COR-L47 (cell line): ENCODE data around the gene ARHGEF16.

Experiments
- DNase-seq: peaks from one replicate; lab custom pipeline; 2025; lab: John Stamatoyannopoulos, UW

ARHGEF16 gene

DNA sequence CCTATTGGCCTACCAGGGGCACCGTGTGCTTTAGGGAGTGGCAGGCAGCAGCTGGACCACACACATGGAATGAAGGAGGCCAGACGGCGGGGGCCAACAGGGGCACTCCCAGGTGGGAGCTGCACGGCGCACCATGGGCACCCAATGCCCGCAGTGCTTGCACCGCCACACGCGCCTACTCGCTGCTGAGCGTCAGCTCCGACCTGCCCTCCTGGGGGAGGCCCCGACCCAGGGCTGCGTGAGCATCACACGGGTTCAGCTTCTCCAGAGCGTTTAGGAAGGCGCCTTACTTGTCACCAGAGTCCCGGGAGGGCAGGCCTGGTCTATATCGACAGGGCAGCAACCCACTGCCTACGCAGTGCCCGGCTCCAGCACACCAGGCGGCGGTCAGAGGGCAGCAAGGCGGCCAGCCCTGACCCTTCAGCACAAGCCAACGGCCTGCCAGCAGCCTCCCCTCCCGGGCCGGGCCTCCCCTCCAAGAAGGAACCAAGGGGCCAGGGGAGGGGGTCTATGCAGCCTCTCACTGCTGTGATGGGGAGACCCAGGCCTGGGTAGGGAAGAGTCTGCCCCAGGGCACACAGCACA is 64.9 kb downstream of the ARHGEF16 start:
- DNase-seq = no peak

GRCh38 chr1:3520419-3521378 is 66.2 kb downstream of the ARHGEF16 start:
- no peak for DNase-seq

DNA sequence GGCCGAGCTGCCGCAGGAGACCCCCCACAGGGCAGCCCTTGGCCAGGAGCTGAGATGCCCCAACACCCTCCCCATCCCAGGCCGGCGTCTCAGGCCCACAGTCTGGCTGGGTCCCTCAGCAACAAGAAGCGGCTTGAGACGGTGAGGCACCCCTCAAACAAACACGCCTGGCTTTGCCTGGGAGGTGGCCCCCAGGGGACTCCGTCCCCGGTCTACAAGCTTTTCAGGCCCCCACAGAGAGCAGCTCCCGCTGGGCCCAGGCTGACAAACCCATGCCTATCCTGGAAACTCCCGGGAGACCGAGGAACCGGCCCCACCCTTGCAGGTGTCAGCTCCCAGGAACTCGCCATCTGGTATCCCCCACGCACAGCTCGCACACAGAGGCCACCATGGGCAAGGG is 67.0 kb downstream of the ARHGEF16 start:
- no peak for DNase-seq

- no peak for DNase-seq
Measured at GRCh38 chr1:3522112-3522511, 67.6 kb downstream of the ARHGEF16 start.

DNA sequence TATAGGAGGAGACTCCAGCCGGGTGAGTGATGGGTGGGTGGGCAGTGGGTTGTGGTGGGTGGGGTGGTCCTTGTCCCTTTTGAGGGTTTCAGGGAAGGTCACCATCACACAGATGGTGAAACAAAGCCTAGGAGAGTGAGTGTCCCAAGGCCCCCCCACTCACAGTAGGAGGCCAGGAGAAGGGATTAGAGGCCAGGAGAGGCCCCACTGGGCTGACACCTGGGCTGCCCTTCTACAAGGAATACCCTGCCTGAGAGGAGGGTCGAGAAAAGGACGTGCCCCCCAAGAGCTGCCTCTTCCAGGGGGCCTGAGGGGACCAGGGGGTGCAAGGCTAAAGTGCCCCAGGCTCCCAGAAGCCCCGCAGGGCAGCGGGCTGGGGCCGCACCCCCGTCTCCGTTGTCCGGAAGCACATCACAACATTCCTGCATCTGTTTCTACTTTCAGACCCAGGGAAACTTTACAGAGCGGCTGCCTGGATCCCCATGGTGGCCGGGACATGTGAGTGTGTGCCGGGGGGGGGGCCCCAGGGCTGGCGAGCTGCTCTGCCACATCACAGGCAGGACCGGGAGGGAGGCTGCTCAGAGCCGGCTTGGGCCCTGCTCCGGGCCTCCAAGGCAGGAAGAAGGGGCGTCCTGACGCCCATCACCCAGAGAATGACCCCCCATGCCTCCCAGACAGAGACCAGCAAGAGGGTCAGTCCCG is 68.2 kb downstream of the ARHGEF16 start:
- DNase-seq = no peak

DNA sequence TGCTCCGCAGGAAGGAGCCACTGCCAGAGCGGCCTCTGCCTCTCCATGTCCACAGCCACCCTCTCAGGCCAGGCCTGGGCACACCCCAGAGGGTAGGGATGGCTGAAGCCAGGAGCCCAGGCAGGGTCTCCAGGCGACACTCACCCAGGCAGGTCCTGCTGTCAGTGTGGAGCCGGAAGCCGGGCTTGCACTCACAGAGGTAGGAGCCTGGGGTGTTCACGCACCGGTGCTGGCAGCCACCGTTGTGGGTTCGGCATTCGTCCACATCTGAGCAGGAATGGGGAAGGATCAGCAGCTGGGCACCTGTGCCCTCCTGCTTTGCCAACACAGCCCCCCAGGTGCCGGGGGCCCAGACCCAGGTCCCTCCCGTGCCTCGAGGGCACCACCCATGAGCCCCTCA is 69.5 kb downstream of the ARHGEF16 start:
- no peak for DNase-seq

- DNase-seq = no peak
Measured at GRCh38 chr1:3524556-3525203, 70.2 kb downstream of the ARHGEF16 start.

DNA sequence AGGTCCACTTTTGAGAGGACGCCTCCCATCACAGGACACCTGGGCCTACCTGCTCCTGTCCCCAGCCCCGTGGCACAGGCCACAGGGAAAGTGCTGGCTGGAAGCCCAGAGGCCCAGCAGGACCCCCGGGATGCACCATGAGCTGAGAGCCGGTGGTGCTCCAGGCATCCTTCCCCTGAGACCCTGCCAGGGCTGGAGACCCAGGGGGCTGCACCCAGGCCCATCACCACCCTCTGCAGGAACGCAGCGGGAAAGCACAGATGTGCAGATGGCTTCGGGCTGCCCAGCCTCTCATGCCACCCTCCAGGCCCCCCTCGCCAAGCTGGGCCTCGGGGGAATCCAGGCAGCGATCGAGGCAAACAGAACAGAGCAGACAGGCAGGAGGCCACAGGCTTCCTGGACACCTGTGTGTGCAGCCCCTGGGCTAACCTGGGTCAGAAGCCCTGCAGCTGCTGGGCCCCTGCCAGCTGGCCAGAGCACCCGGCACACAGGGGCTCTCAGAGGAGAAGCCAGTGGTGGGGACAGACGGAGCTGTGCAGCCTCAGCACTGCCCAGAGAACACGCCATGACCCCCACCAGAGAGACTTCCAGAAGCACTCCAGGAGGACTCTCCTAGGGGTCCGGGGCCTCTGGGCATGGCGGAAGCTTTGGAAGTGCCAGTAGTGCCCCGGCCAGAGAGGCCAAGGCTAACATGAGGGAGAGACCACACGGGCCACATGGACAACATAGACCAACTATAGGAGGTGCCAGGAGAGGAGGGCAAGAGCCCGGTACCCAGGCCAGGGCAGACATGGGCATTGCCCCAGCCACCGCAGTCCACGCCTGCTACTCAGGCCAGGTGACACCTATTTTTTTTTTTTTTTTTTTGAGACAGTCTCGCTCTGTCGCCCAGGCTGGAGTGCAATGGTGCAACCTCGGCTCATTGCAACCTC is 71.4 kb downstream of the ARHGEF16 start:
- peak; percentile 38 for DNase-seq

- no peak for DNase-seq
Measured at GRCh38 chr1:3527774-3528173, 73.3 kb downstream of the ARHGEF16 start.

DNA sequence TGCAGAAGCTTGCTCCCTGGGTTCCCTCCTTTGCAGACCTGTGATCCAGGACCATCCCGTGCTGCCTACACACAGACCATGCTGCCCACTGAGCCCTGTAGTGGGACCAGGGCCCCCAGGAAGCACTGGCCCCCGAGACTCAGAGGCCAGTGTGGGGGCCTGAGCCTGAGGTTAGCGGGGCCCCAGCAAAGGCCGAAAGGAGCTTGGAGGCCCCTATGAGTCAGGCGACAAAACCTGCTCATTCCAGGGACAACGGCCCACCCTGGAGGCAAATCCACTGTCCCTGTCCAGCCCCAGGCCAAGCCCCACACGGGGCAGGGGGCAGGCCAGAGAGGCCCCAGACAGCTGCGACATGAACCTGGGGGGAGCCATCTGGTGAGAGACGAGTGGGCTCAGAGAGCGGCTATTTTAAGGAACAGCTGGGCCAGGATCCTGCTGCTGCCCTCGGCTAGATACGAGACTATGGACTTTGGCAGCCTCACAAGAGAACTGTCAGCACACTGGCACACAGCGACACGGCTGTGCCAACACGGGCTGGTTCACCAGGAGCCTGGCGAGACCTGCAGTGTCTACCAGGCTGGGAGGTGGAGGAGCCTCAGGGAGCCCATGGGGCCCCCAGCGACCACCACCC is 74.7 kb downstream of the ARHGEF16 start:
- DNase-seq = no peak

GRCh38 chr1:3530086-3530925 is 75.8 kb downstream of the ARHGEF16 start:
- peak; percentile 26 for DNase-seq
